ENCODE measurements around the gene CEP112. TPM values are rescaled to one million over a fixed set of nuclear protein-coding genes. Genes with fewer than 3 reads are reported as not detected.

Gene CEP112
- total and polyA plus RNA-seq, 4 donors, result 1.1 to 4.9 (median 1.4) TPM

DNA sequence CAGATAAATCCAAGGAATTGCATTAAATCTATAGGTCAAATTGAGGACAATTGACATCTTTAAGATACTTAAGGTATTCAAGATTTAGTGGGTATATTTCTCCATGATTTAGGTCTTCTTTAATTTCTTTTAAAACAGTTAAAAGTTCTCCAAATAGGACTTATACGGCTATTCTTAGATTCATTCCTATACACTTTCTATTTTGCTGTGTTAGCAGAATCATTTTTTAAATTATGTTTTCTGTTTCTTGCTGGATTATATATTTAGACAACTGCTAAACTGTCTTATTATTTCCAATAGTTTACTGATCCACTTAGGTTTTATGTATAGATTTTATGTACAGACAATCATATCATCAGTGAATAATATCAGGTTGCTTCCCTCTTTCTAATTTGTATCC is 404.4 kb downstream of the CEP112 start:
- H3K9me3 ChIP-seq (ENCODE audit: control insufficient read depth in 4 of 4, low read length in 3 of 4), result no peaks in the 10 kb centered on the region
- no peak for DNase-seq (ENCODE audit: low spot score)
- H3K4me3 ChIP-seq (ENCODE audit: low read depth in 1 of 3, low read length in 3 of 3), result no peak overlapping the region
- WGBS, result 98% methylated on average over 1 of the region's 1 CpG
- TF ChIP-seq TAF1 (conservative IDR thresholded peaks at IDR 0.05), result no peak
- TF ChIP-seq, protein P1, sequence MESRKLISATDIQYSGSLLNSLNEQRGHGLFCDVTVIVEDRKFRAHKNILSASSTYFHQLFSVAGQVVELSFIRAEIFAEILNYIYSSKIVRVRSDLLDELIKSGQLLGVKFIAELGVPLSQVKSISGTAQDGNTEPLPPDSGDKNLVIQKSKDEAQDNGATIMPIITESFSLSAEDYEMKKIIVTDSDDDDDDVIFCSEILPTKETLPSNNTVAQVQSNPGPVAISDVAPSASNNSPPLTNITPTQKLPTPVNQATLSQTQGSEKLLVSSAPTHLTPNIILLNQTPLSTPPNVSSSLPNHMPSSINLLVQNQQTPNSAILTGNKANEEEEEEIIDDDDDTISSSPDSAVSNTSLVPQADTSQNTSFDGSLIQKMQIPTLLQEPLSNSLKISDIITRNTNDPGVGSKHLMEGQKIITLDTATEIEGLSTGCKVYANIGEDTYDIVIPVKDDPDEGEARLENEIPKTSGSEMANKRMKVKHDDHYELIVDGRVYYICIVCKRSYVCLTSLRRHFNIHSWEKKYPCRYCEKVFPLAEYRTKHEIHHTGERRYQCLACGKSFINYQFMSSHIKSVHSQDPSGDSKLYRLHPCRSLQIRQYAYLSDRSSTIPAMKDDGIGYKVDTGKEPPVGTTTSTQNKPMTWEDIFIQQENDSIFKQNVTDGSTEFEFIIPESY (IDR thresholded peaks at IDR 0.05), result no peak
- TF ChIP-seq, protein P2, sequence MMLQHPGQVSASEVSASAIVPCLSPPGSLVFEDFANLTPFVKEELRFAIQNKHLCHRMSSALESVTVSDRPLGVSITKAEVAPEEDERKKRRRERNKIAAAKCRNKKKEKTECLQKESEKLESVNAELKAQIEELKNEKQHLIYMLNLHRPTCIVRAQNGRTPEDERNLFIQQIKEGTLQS (IDR thresholded peaks at IDR 0.05), result no peak
- TF ChIP-seq YY1 (IDR thresholded peaks at IDR 0.05), result no peak
- no peak for TF ChIP-seq GABPA (IDR thresholded peaks at IDR 0.05 in 1 of 2, conservative IDR thresholded peaks at IDR 0.05 in 1 of 2)
- no peak for TF ChIP-seq FOXA2 (IDR thresholded peaks at IDR 0.05)
- no peak for TF ChIP-seq JUND (IDR thresholded peaks at IDR 0.05)
- TF ChIP-seq RAD21 (IDR thresholded peaks at IDR 0.05), result no peak
- TF ChIP-seq RXRA (IDR thresholded peaks at IDR 0.05), result no peak
- no peak for TF ChIP-seq HNF4A (conservative IDR thresholded peaks at IDR 0.05)
- TF ChIP-seq, protein P3, sequence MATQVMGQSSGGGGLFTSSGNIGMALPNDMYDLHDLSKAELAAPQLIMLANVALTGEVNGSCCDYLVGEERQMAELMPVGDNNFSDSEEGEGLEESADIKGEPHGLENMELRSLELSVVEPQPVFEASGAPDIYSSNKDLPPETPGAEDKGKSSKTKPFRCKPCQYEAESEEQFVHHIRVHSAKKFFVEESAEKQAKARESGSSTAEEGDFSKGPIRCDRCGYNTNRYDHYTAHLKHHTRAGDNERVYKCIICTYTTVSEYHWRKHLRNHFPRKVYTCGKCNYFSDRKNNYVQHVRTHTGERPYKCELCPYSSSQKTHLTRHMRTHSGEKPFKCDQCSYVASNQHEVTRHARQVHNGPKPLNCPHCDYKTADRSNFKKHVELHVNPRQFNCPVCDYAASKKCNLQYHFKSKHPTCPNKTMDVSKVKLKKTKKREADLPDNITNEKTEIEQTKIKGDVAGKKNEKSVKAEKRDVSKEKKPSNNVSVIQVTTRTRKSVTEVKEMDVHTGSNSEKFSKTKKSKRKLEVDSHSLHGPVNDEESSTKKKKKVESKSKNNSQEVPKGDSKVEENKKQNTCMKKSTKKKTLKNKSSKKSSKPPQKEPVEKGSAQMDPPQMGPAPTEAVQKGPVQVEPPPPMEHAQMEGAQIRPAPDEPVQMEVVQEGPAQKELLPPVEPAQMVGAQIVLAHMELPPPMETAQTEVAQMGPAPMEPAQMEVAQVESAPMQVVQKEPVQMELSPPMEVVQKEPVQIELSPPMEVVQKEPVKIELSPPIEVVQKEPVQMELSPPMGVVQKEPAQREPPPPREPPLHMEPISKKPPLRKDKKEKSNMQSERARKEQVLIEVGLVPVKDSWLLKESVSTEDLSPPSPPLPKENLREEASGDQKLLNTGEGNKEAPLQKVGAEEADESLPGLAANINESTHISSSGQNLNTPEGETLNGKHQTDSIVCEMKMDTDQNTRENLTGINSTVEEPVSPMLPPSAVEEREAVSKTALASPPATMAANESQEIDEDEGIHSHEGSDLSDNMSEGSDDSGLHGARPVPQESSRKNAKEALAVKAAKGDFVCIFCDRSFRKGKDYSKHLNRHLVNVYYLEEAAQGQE (IDR thresholded peaks at IDR 0.05), result no peak
- TF ChIP-seq SP1 (IDR thresholded peaks at IDR 0.05), result no peak
- no peak for TF ChIP-seq NR2F2 (IDR thresholded peaks at IDR 0.05)
- TF ChIP-seq, protein P4, sequence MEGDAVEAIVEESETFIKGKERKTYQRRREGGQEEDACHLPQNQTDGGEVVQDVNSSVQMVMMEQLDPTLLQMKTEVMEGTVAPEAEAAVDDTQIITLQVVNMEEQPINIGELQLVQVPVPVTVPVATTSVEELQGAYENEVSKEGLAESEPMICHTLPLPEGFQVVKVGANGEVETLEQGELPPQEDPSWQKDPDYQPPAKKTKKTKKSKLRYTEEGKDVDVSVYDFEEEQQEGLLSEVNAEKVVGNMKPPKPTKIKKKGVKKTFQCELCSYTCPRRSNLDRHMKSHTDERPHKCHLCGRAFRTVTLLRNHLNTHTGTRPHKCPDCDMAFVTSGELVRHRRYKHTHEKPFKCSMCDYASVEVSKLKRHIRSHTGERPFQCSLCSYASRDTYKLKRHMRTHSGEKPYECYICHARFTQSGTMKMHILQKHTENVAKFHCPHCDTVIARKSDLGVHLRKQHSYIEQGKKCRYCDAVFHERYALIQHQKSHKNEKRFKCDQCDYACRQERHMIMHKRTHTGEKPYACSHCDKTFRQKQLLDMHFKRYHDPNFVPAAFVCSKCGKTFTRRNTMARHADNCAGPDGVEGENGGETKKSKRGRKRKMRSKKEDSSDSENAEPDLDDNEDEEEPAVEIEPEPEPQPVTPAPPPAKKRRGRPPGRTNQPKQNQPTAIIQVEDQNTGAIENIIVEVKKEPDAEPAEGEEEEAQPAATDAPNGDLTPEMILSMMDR (IDR thresholded peaks at IDR 0.05; ENCODE audit: low read depth, low read length, missing input control), result no peak
- no peak for TF ChIP-seq HNF4G (IDR thresholded peaks at IDR 0.05)
- TF ChIP-seq FOXA1 (IDR thresholded peaks at IDR 0.05), result no peak
- TF ChIP-seq, protein P5, sequence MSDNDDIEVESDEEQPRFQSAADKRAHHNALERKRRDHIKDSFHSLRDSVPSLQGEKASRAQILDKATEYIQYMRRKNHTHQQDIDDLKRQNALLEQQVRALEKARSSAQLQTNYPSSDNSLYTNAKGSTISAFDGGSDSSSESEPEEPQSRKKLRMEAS (IDR thresholded peaks at IDR 0.05), result no peak
- no peak for TF ChIP-seq EGR1 (IDR thresholded peaks at IDR 0.05; ENCODE audit: low read depth in 2 of 2)
- H3K36me3 ChIP-seq (ENCODE audit: control insufficient read depth in 4 of 4, insufficient read depth in 3 of 4, low read depth in 1 of 4, low read length in 3 of 4), result no peaks in the 10 kb centered on the region
- H3K9ac ChIP-seq (ENCODE audit: low read depth in 1 of 2, low read length in 2 of 2), result no peak overlapping the region
- no peaks in the 10 kb centered on the region for H3K4me1 ChIP-seq (ENCODE audit: control insufficient read depth in 4 of 4, insufficient read depth in 4 of 4, low read length in 3 of 4)
- no peak overlapping the region for H3K27ac ChIP-seq (ENCODE audit: low read depth in 1 of 2, low read length in 2 of 2)
- no peaks in the 10 kb centered on the region for H3K27me3 ChIP-seq (ENCODE audit: control insufficient read depth in 4 of 4, insufficient read depth in 4 of 4, low read length in 3 of 4)

Data from liver (tissue), 9 donors.